ENCODE measurements around the gene ATF1.

- TF ChIP-seq CTCF (IDR thresholded peaks at IDR 0.05) (no peak), EZH2 (IDR thresholded peaks at IDR 0.05) (no peak), EZH2phosphoT487 (IDR thresholded peaks at IDR 0.05) (no peak)
These were observed at the start of gene ATF1 for GRCh38 chr12:50763639-50764285.

All from neural progenitor cell (in vitro differentiated cells).